T-helper 1 cell treated with Interleukin-12 subunit alpha and Interleukin-12 subunit beta and Interleukin-4 antibody, amounts not matched to agents 30 ng/mL and 1 ng/mL, for 36 hours (primary cell): ENCODE data around the gene GIMAP2. TPM values are rescaled to one million over a fixed set of nuclear protein-coding genes. Genes with fewer than 3 reads are reported as not detected.
"Not testable (repeated sequence)": the region's sequence is repeated elsewhere in the genome, so short reads cannot be mapped to it uniquely, and the experiment has no call there.

ENCODE experiments used
- intact Hi-C: fragments of 100-400 bp; cut with micrococcal nuclease; formaldehyde crosslinking; loops from one replicate; pipeline ENCODE4 v1.15.1; 2024
- total RNA-seq: library from RNA; stranded (reverse); gene quantifications from 2 replicates; pipeline ENCODE4 v1.2.3, GENCODE V29; 2022

GIMAP2 gene
- 95.5 and 101 TPM in 2 replicates for total RNA-seq

GRCh38 chr7:150685219-150686029, at the start of gene GIMAP2:
Gene GIMAP2, plus strand, starts transcription at chr7:150685706. Its CDS starts 1,354 bp downstream, at chr7:150687060.
- intact Hi-C loops, result loop anchor here (1.0 to 2.0 kb wide), 6 partner anchors 9 to 69 kb away; partner anchors contain the start of gene GIMAP1

- intact Hi-C loops, result no loop called here
These were observed 43.7 kb upstream of the GIMAP2 start for GRCh38 chr7:150641854-150642253.

- intact Hi-C loops, result no loop called here
These were observed 42.6 kb upstream of the GIMAP2 start for GRCh38 chr7:150642926-150643325.

GRCh38 chr7:150645259-150646020, 40.1 kb upstream of the GIMAP2 start:
- intact Hi-C loops, result no loop called here

GRCh38 chr7:150648353-150649079, 37.0 kb upstream of the GIMAP2 start:
- intact Hi-C loops, result loop anchor here (2.0 kb wide), 1 partner anchor 14 kb away; no protein-coding TSS in a partner anchor

GRCh38 chr7:150649080-150649385, 36.5 kb upstream of the GIMAP2 start:
- intact Hi-C loops, result loop anchor here (2.0 kb wide), 1 partner anchor 14 kb away; no protein-coding TSS in a partner anchor

- intact Hi-C loops, result no loop called here
These were observed 30.8 kb upstream of the GIMAP2 start for GRCh38 chr7:150654692-150655091.

- intact Hi-C loops, result no loop called here
These were observed 29.5 kb upstream of the GIMAP2 start for GRCh38 chr7:150656047-150656446.

- intact Hi-C loops, result no loop called here
These were observed 28.0 kb upstream of the GIMAP2 start for GRCh38 chr7:150657526-150657925.

- intact Hi-C loops, result no loop called here
These were observed 24.4 kb upstream of the GIMAP2 start for GRCh38 chr7:150660939-150661613.

- intact Hi-C loops, result loop anchor here (1.0 to 2.0 kb wide), 2 partner anchors 14 to 31 kb away; partner anchors contain the start of gene GIMAP6
These were observed 22.7 kb upstream of the GIMAP2 start for GRCh38 chr7:150662821-150663220.

- intact Hi-C loops, result loop anchor here (1.0 to 2.0 kb wide), 3 partner anchors 15 to 91 kb away; partner anchors contain the start of gene GIMAP6
These were observed 21.6 kb upstream of the GIMAP2 start for GRCh38 chr7:150663802-150664494.

- intact Hi-C loops, result loop anchor here (5.0 kb wide), 1 partner anchor 148 kb away; no protein-coding TSS in a partner anchor
These were observed 20.3 kb upstream of the GIMAP2 start for GRCh38 chr7:150665089-150665748.

GRCh38 chr7:150665896-150666295, 19.6 kb upstream of the GIMAP2 start:
- intact Hi-C loops, result loop anchor here (5.0 kb wide), 1 partner anchor 149 kb away; no protein-coding TSS in a partner anchor

GRCh38 chr7:150666412-150666811, 19.1 kb upstream of the GIMAP2 start:
- intact Hi-C loops, result loop anchor here (5.0 kb wide), 1 partner anchor 149 kb away; no protein-coding TSS in a partner anchor

GRCh38 chr7:150668472-150668911, 17.0 kb upstream of the GIMAP2 start:
- intact Hi-C loops, result loop anchor here (1.0 to 5.0 kb wide), 11 partner anchors 8 to 218 kb away; partner anchors contain the start of genes GIMAP1, GIMAP5, GIMAP6 and GIMAP8

- intact Hi-C loops, result loop anchor here (1.0 to 5.0 kb wide), 11 partner anchors 7 to 219 kb away; partner anchors contain the start of genes GIMAP1, GIMAP5, GIMAP6 and GIMAP8
These were observed 16.5 kb upstream of the GIMAP2 start for GRCh38 chr7:150668977-150669376.

- intact Hi-C loops, result not testable (repeated sequence)
These were observed 13.5 kb upstream of the GIMAP2 start for GRCh38 chr7:150671798-150672585.
